SK-N-SH treated with all-trans-retinoic acid at 6 μM for 48 hours (cell line): ENCODE results near the gene SAMHD1.

ENCODE experiments used
- BACH2 ChIP-seq: fragments of 250-450 bp; sonication (Bioruptor Pico); IDR thresholded peaks from 2 replicates; pipeline ENCODE4 v1.9.0; 2021; ENCODE audit warnings: mild to moderate bottlenecking, borderline replicate concordance
- GLIS3 ChIP-seq: fragments of 250-450 bp; sonication (Bioruptor Pico); IDR thresholded peaks from 2 replicates; pipeline ENCODE4 v1.5.0; 2020; ENCODE audit warnings: mild to moderate bottlenecking, moderate library complexity
- ISL1 ChIP-seq: fragments of 250-450 bp; sonication (Bioruptor Pico); IDR thresholded peaks from 2 replicates; pipeline ENCODE4 v2.1.2; 2022; ENCODE audit warnings: mild to moderate bottlenecking, moderate library complexity
- OSR1 ChIP-seq: fragments of 250-450 bp; sonication (Bioruptor Pico); IDR thresholded peaks from 2 replicates; pipeline ENCODE4 v1.8.0; 2022; ENCODE audit warnings: moderate library complexity, mild to moderate bottlenecking, inconsistent platforms
- PPARA ChIP-seq: fragments of 250-450 bp; sonication (Bioruptor Pico); IDR thresholded peaks from 2 replicates; pipeline ENCODE4 v1.5.0; 2020; ENCODE audit warnings: mild to moderate bottlenecking, borderline replicate concordance
- TCF4 ChIP-seq: fragments of 250-450 bp; sonication (Bioruptor Pico); IDR thresholded peaks from 2 replicates; pipeline ENCODE4 v1.8.0; 2021; ENCODE audit warnings: mild to moderate bottlenecking, moderate library complexity, borderline replicate concordance
- ZFP30 ChIP-seq: fragments of 450-650 bp; formaldehyde crosslinking; IDR thresholded peaks from 2 replicates; pipeline ENCODE4 v1.5.0; 2022; ENCODE audit warnings: mild to moderate bottlenecking, moderate library complexity
- ZNF8 ChIP-seq: fragments of 450-650 bp; formaldehyde crosslinking; IDR thresholded peaks from 2 replicates; pipeline ENCODE4 v1.5.0; 2020; ENCODE audit warnings: mild to moderate bottlenecking, moderate library complexity
- TF ChIP-seq, protein P1 (sequence below): fragments of 250-450 bp; sonication (Bioruptor Pico); IDR thresholded peaks from 2 replicates; pipeline ENCODE4 v1.8.0; 2020; ENCODE audit warnings: mild to moderate bottlenecking, moderate library complexity, borderline replicate concordance
- TF ChIP-seq, protein P2 (sequence below): fragments of 250-450 bp; sonication (Bioruptor Pico); IDR thresholded peaks from 2 replicates; pipeline ENCODE4 v1.5.1; 2020; ENCODE audit warnings: low read depth, mild to moderate bottlenecking, moderate library complexity

DNA sequence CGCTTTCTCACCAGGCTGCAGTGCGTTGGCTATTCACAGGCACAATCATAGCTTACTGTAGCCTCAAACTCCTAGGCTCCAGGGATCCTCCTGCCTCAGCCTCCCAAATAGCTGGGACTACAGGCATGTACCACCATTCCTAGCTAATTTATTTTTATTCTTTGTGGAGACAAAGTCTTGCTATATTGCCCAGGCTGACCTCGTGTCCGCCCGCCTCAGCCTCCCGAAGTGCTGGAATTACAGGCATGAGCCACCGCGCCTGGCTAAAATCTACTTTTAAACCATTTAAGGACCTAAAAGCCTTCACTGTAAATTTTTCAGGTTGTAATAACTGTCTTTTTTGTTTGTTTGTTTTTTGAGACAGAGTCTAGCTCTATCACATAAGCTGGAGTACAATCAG is 15.2 kb downstream of the SAMHD1 start:
- TF ChIP-seq, protein P1, sequence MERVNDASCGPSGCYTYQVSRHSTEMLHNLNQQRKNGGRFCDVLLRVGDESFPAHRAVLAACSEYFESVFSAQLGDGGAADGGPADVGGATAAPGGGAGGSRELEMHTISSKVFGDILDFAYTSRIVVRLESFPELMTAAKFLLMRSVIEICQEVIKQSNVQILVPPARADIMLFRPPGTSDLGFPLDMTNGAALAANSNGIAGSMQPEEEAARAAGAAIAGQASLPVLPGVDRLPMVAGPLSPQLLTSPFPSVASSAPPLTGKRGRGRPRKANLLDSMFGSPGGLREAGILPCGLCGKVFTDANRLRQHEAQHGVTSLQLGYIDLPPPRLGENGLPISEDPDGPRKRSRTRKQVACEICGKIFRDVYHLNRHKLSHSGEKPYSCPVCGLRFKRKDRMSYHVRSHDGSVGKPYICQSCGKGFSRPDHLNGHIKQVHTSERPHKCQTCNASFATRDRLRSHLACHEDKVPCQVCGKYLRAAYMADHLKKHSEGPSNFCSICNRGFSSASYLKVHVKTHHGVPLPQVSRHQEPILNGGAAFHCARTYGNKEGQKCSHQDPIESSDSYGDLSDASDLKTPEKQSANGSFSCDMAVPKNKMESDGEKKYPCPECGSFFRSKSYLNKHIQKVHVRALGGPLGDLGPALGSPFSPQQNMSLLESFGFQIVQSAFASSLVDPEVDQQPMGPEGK, result no peak
- TF ChIP-seq, protein P2, sequence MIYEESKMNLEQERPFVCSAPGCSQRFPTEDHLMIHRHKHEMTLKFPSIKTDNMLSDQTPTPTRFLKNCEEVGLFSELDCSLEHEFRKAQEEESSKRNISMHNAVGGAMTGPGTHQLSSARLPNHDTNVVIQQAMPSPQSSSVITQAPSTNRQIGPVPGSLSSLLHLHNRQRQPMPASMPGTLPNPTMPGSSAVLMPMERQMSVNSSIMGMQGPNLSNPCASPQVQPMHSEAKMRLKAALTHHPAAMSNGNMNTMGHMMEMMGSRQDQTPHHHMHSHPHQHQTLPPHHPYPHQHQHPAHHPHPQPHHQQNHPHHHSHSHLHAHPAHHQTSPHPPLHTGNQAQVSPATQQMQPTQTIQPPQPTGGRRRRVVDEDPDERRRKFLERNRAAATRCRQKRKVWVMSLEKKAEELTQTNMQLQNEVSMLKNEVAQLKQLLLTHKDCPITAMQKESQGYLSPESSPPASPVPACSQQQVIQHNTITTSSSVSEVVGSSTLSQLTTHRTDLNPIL (CRISPR knock-in tag), result no peak
- no peak for TF ChIP-seq ISL1 (CRISPR knock-in tag)
- TF ChIP-seq TCF4 (CRISPR knock-in tag), result no peak
- TF ChIP-seq GLIS3 (CRISPR knock-in tag), result no peak
- no peak for TF ChIP-seq BACH2
- TF ChIP-seq ZFP30, result no peak
- TF ChIP-seq OSR1 (CRISPR knock-in tag), result no peak
- TF ChIP-seq PPARA, result no peak
- TF ChIP-seq ZNF8 (CRISPR knock-in tag), result no peak
